IMR-90 (cell line): ENCODE results near the gene HAUS5. TPM values are rescaled to one million over a fixed set of nuclear protein-coding genes. Genes with fewer than 3 reads are reported as not detected.

Source experiments
- ATAC-seq: fragments of 200-7000 bp; cut with Tn5 transposase; 2 replicates; pipeline ENCODE4 v1.9.1; 2020; ENCODE audit warnings: low read depth, mild to moderate bottlenecking, moderate library complexity
- BruUV-seq: library from RNA; stranded (reverse); fragments of 400-500 nt; replicated peaks from 2 replicates; lab custom pipeline; 2021; lab: Mats Ljungman, UMichigan
- CTCF ChIA-PET: fragments of 300-600 bp; formaldehyde crosslinking; extraction: SDS; loops from one replicate; lab custom pipeline; 2021; ENCODE audit warnings: antibody characterized with exemption; lab: Yijun Ruan, JAX
- POLR2A ChIA-PET: fragments of 300-600 bp; sonication (Branson Sonifier 250); formaldehyde crosslinking; loops from one replicate; lab custom pipeline; 2022; ENCODE audit warnings: antibody characterized with exemption; ENCODE audit not compliant: unreplicated experiment; lab: Charles Lee
- DNase-seq: peaks from one replicate; pipeline ENCODE4 v3.0.0; 2013
- H2AFZ ChIP-seq: replicated peaks from 2 replicates; pipeline ENCODE3; 2013; ENCODE audit warnings: low read length, mild to moderate bottlenecking; ENCODE audit not compliant: poor library complexity
- H2AK5ac ChIP-seq: 2 replicates; pipeline ENCODE4 v1.6.1; 2013; ENCODE audit warnings: low read depth, low read length, inconsistent platforms
- H2AK9ac ChIP-seq: replicated peaks from 2 replicates; pipeline ENCODE3; 2013; ENCODE audit warnings: mild to moderate bottlenecking, low read depth, low read length, moderate library complexity; ENCODE audit not compliant: poor library complexity
- H2BK120ac ChIP-seq: 2 replicates; pipeline ENCODE4 v1.6.1; 2013; ENCODE audit warnings: low read depth, low read length, inconsistent platforms
- H2BK15ac ChIP-seq: 3 replicates; pipeline ENCODE4 v1.6.1; 2013; ENCODE audit warnings: low read depth, low read length, inconsistent platforms
- H2BK20ac ChIP-seq: 2 replicates; pipeline ENCODE4 v1.6.1; 2013; ENCODE audit warnings: low read depth, mild to moderate bottlenecking, inconsistent platforms, low read length, moderate library complexity
- H2BK5ac ChIP-seq: 2 replicates; pipeline ENCODE4 v1.6.1; 2013; ENCODE audit warnings: mild to moderate bottlenecking, low read depth, low read length, inconsistent platforms; ENCODE audit not compliant: poor library complexity, severe bottlenecking
- H3K14ac ChIP-seq: replicated peaks from 2 replicates; pipeline ENCODE4 v1.6.1; 2013; ENCODE audit warnings: low read depth, low read length, inconsistent platforms
- H3K18ac ChIP-seq: 2 replicates; pipeline ENCODE4 v1.6.1; 2013; ENCODE audit warnings: low read depth, low read length, control low read depth
- H3K23ac ChIP-seq: 2 replicates; pipeline ENCODE4 v1.6.1; 2013; ENCODE audit warnings: low read depth, low read length, inconsistent platforms
- H3K27ac ChIP-seq: 2 replicates; pipeline ENCODE4 v1.5.1; 2013; ENCODE audit warnings: mild to moderate bottlenecking, control low read depth, low read length; ENCODE audit not compliant: insufficient read depth
- H3K27me3 ChIP-seq: 2 replicates; pipeline ENCODE4 v1.6.1; 2013; ENCODE audit warnings: low read length; ENCODE audit not compliant: control insufficient read depth, insufficient read depth
- H3K36me3 ChIP-seq: 2 replicates; pipeline ENCODE4 v1.6.1; 2013; ENCODE audit warnings: low read length, mixed read lengths; ENCODE audit not compliant: control insufficient read depth, insufficient read depth
- H3K4ac ChIP-seq: 2 replicates; pipeline ENCODE4 v1.6.1; 2013; ENCODE audit warnings: low read depth, low read length, inconsistent platforms
- H3K4me1 ChIP-seq: 2 replicates; pipeline ENCODE4 v1.6.1; 2013; ENCODE audit warnings: low read length, mixed read lengths; ENCODE audit not compliant: control insufficient read depth, insufficient read depth
- H3K4me2 ChIP-seq: 2 replicates; pipeline ENCODE4 v1.6.1; 2013; ENCODE audit warnings: low read depth, mild to moderate bottlenecking, control low read depth, low read length, moderate library complexity
- H3K4me3 ChIP-seq: 2 replicates; pipeline ENCODE4 v1.5.1; 2013; ENCODE audit warnings: low read depth, mild to moderate bottlenecking, control low read depth, low read length, moderate library complexity; ENCODE audit not compliant: insufficient read depth
- H3K56ac ChIP-seq: 2 replicates; pipeline ENCODE4 v1.6.1; 2013; ENCODE audit warnings: low read length, inconsistent platforms; ENCODE audit not compliant: insufficient read depth; ENCODE audit errors: extremely low read depth
- H3K79me1 ChIP-seq, 2 experiments: 2 replicates each; pipeline ENCODE4 v1.6.1; 2013; ENCODE audit warnings: low read length in 2 of 2, inconsistent platforms in 1 of 2, low read depth in 1 of 2
- H3K9ac ChIP-seq: 2 replicates; pipeline ENCODE4 v1.6.1; 2013; ENCODE audit warnings: low read depth, low read length, control low read depth
- H3K9me1 ChIP-seq: 2 replicates; pipeline ENCODE4 v1.6.1; 2013; ENCODE audit warnings: low read length, inconsistent platforms; ENCODE audit not compliant: insufficient read depth
- H3K9me3 ChIP-seq: 2 replicates; pipeline ENCODE4 v1.6.1; 2013; ENCODE audit warnings: low read length; ENCODE audit not compliant: control insufficient read depth, insufficient read depth
- H4K20me1 ChIP-seq: 2 replicates; pipeline ENCODE4 v1.6.1; 2013; ENCODE audit warnings: low read length, inconsistent platforms; ENCODE audit not compliant: insufficient read depth
- H4K5ac ChIP-seq: 2 replicates; pipeline ENCODE4 v1.6.1; 2013; ENCODE audit warnings: mild to moderate bottlenecking, low read depth, low read length, control low read depth
- H4K8ac ChIP-seq, 2 experiments: 2 replicates each; pipeline ENCODE4 v1.6.1; 2013; ENCODE audit warnings: low read depth in 2 of 2, low read length in 2 of 2, control low read depth in 1 of 2, inconsistent platforms in 1 of 2
- H4K91ac ChIP-seq: 2 replicates; pipeline ENCODE4 v1.6.1; 2013; ENCODE audit warnings: low read depth, low read length, inconsistent platforms; ENCODE audit not compliant: insufficient read depth
- BHLHE40 ChIP-seq: fragments of 150-350 bp; IDR thresholded peaks from 2 replicates; pipeline ENCODE4 v1.6.1; 2016; ENCODE audit warnings: mild to moderate bottlenecking, low read depth, low read length
- CEBPB ChIP-seq: IDR thresholded peaks from 2 replicates; pipeline ENCODE4 v1.6.1; 2012; ENCODE audit warnings: low read depth, low read length, improper control_type of control experiment
- CHD1 ChIP-seq: IDR thresholded peaks from 2 replicates; pipeline ENCODE4 v1.6.1; 2012; ENCODE audit warnings: low read depth, low read length, improper control_type of control experiment
- CTCF ChIP-seq: conservative IDR thresholded peaks from 2 replicates; pipeline ENCODE4 v1.5.1; 2012; ENCODE audit warnings: mild to moderate bottlenecking, low read depth, low read length, improper control_type of control experiment
- ELK1 ChIP-seq: fragments of 150-350 bp; IDR thresholded peaks from 2 replicates; pipeline ENCODE4 v1.6.1; 2016; ENCODE audit warnings: low read depth, mild to moderate bottlenecking, low read length, moderate library complexity, borderline replicate concordance
- FOS ChIP-seq: fragments of 150-350 bp; IDR thresholded peaks from 2 replicates; pipeline ENCODE4 v1.6.1; 2016; ENCODE audit warnings: low read depth, low read length
- MAFK ChIP-seq: IDR thresholded peaks from 2 replicates; pipeline ENCODE4 v1.6.1; 2012; ENCODE audit warnings: low read depth, low read length, improper control_type of control experiment
- MXI1 ChIP-seq: IDR thresholded peaks from 2 replicates; pipeline ENCODE4 v1.6.1; 2012; ENCODE audit warnings: low read depth, mild to moderate bottlenecking, low read length, moderate library complexity, borderline replicate concordance
- NFE2L2 ChIP-seq: fragments of 150-350 bp; IDR thresholded peaks from 2 replicates; pipeline ENCODE4 v1.6.1; 2016; ENCODE audit warnings: low read depth, mild to moderate bottlenecking, low read length
- POLR2A ChIP-seq: IDR thresholded peaks from 2 replicates; pipeline ENCODE4 v1.6.1; 2012; ENCODE audit warnings: mild to moderate bottlenecking, low read depth, low read length
- RAD21 ChIP-seq: IDR thresholded peaks from 2 replicates; pipeline ENCODE4 v1.6.1; 2012; ENCODE audit warnings: low read length, improper control_type of control experiment
- RCOR1 ChIP-seq: IDR thresholded peaks from 2 replicates; pipeline ENCODE4 v1.6.1; 2012; ENCODE audit warnings: mild to moderate bottlenecking, low read length, improper control_type of control experiment; ENCODE audit not compliant: insufficient replicate concordance
- RFX5 ChIP-seq: IDR thresholded peaks from 2 replicates; pipeline ENCODE4 v1.8.0; 2012; ENCODE audit warnings: low read depth, mild to moderate bottlenecking, low read length, moderate library complexity
- USF2 ChIP-seq: fragments of 150-350 bp; IDR thresholded peaks from 2 replicates; pipeline ENCODE4 v1.6.1; 2017; ENCODE audit warnings: mild to moderate bottlenecking, antibody characterized with exemption, low read length, low read depth
- WGBS, 2 experiments: methylation state at CpG; one replicate each; pipeline versions ENCODE4 v1.1.5 to v1.1.7; 2013; ENCODE audit warnings: missing lambda C conversion rate in 2 of 2; ENCODE audit not compliant: insufficient read length in 1 of 2; ENCODE audit errors: extremely low coverage in 2 of 2; 5-methylcytosine and 5-hydroxymethylcytosine counted together
- dilution Hi-C: fragments of 300-500 bp; cut with HindIII; formaldehyde crosslinking; loops from one replicate; pipeline ENCODE4 v1.14.3; 2018; ENCODE audit warnings: low sequenced_read_pairs; ENCODE audit not compliant: unreplicated experiment
- in situ Hi-C: fragments of 300-500 bp; cut with MboI; formaldehyde crosslinking; loops from 3 replicates; pipeline ENCODE4 v1.14.3; 2019; ENCODE audit warnings: low sequenced_read_pairs, inconsistent platforms, mixed read lengths
- intact Hi-C: fragments of 100-400 bp; cut with micrococcal nuclease; formaldehyde crosslinking; loops from 2 replicates; pipeline ENCODE4 v1.10.0; 2022
- polyA plus RNA-seq, 3 experiments: library from polyadenylated mRNA; depleted of rRNA; stranded (reverse); fragments of >200 nt; gene quantifications; 2 replicates each; pipeline ENCODE4 v1.2.3, GENCODE V29; 2012; ENCODE audit warnings: low replicate concordance in 1 of 3
- total RNA-seq: library from RNA; depleted of rRNA; stranded (reverse); fragments of >200 nt; gene quantifications from 2 replicates; pipeline ENCODE4 v1.2.3, GENCODE V29; 2012

The HAUS5 gene
- total and polyA plus RNA-seq, 2 of the 4 experiments (the other 2 are of a cell fraction), result 3.4 to 6.2 TPM

GRCh38 chr19:35608251-35608650 lies 4.3 kb upstream of the HAUS5 start:
- no peak overlapping the region for H4K8ac ChIP-seq
- no peak overlapping the region for H3K4me3 ChIP-seq
- no peak overlapping the region for H3K14ac ChIP-seq
- no peaks in the 10 kb centered on the region for H3K4me1 ChIP-seq
- H2BK5ac ChIP-seq, result no peak overlapping the region
- H4K5ac ChIP-seq, result no peak overlapping the region
- H3K9me1 ChIP-seq, result peaks cover 7% of the 10 kb centered on the region; the same call in 1 of the 2 replicates
- no peak overlapping the region for H3K9ac ChIP-seq
- H3K18ac ChIP-seq, result no peak overlapping the region
- no peaks in the 10 kb centered on the region for H3K27me3 ChIP-seq
- in situ Hi-C loops (no loop called here), intact Hi-C loops (no loop called here), dilution Hi-C loops (no loop called here)
- H3K27ac ChIP-seq, result no peak overlapping the region
- no peak for TF ChIP-seq MAFK
- TF ChIP-seq FOS, result no peak
- no peak for TF ChIP-seq RAD21
- no peak for TF ChIP-seq MXI1
- TF ChIP-seq USF2, result no peak
- TF ChIP-seq CHD1, result no peak
- TF ChIP-seq POLR2A, result no peak
- TF ChIP-seq CTCF, result no peak
- TF ChIP-seq RFX5, result no peak
- TF ChIP-seq CEBPB, result no peak
- TF ChIP-seq ELK1, result no peak
- TF ChIP-seq RCOR1, result no peak
- TF ChIP-seq BHLHE40, result no peak
- no peak for TF ChIP-seq NFE2L2
- no peak overlapping the region for H3K23ac ChIP-seq
- peaks cover 0 to 5% of the 10 kb centered on the region in 2 experiments; a peak in 1 of 4 replicates for H3K79me1 ChIP-seq
- H3K9me3 ChIP-seq, result peaks cover 6% of the 10 kb centered on the region
- no peak overlapping the region for H2BK15ac ChIP-seq
- no CpG with 5 or more reads among the region's 2 CpGs for WGBS, 2 experiments
- no TSS peak for BruUV-seq
- no peak overlapping the region for H2AFZ ChIP-seq
- no peaks in the 10 kb centered on the region for H3K36me3 ChIP-seq
- DNase-seq, result no peak
- ChIA-PET CTCF (no interaction called here), POLR2A (no interaction called here)
- no peak overlapping the region for H3K56ac ChIP-seq
- H2AK5ac ChIP-seq, result no peak overlapping the region
- H2BK120ac ChIP-seq, result no peak overlapping the region
- H3K4me2 ChIP-seq, result no peak overlapping the region
- H4K91ac ChIP-seq, result no peak overlapping the region
- no peak overlapping the region for H2BK20ac ChIP-seq
- no peak for ATAC-seq
- no peak overlapping the region for H2AK9ac ChIP-seq
- H4K20me1 ChIP-seq, result no peaks in the 10 kb centered on the region
- no peak overlapping the region for H3K4ac ChIP-seq
